ENCODE data around the gene VWF. TPM values are rescaled to one million over a fixed set of nuclear protein-coding genes. Genes with fewer than 3 reads are reported as not detected.

The VWF gene
- total and polyA plus RNA-seq, 10 of the 15 experiments (the other 5 are each of a cell fraction or from before 2014, with no cell fraction given): 0.08 to 0.23 TPM; not detected in 8

GRCh38 chr12:5944688-5945070 is 179.8 kb downstream of the VWF start (continued):
- TF ChIP-seq MEF2A (IDR thresholded peaks at IDR 0.05; ENCODE audit: insufficient read depth, low read depth, low read length): no peak
- TF ChIP-seq PKNOX1 (IDR thresholded peaks at IDR 0.05): no peak

DNA sequence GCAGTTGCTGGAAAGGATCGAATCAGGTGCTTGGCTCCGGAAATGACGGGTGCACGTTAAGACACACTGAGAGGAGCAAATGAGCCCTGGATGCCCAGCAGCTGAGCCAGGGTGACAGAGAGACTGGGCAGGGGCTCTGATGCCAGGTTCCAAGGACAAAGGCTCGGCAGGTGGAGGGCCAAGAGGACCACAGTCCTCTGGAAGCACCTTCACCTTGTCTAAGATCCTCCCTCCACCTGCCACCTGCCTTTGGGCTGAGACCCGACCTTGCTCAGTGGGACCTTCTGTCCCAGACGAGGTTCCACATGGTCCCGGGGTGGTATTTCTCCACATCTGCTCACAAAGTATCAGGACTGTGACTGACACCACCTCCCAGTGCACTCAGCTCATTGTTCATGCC is 180.4 kb downstream of the VWF start:
- Histone ChIP-seq H3K27me3 (replicated peaks in 1 of 2; ENCODE audit: control insufficient read depth in 2 of 2, insufficient read depth in 2 of 2, low read length in 1 of 2) (peaks cover 11 to 16% of the 10 kb centered on the region in 2 experiments), H3K79me2 (ENCODE audit: control insufficient read depth, insufficient read depth, low read length) (no peaks in the 10 kb centered on the region), H4K20me1 (ENCODE audit: control insufficient read depth, insufficient read depth) (no peaks in the 10 kb centered on the region), H2AFZ (ENCODE audit: control insufficient read depth, low read depth, low read length) (no peak overlapping the region), H3K9ac (ENCODE audit: control insufficient read depth, insufficient read depth, low read length) (no peak overlapping the region), H3K4me2 (ENCODE audit: control insufficient read depth, insufficient read depth) (no peak overlapping the region), H3K4me3 (no peak overlapping the region), H3K27ac (ENCODE audit: control insufficient read depth, insufficient read depth) (no peak overlapping the region), H3K4me1 (ENCODE audit: control insufficient read depth, insufficient read depth, low read length) (no peaks in the 10 kb centered on the region), H3K36me3 (ENCODE audit: control insufficient read depth in 2 of 2, insufficient read depth in 2 of 2, low read length in 1 of 2) (no peaks in the 10 kb centered on the region), H3K9me3 (replicated peaks; ENCODE audit: control insufficient read depth, insufficient read depth, low read length) (no peaks in the 10 kb centered on the region)
- no peak for FAIRE-seq
- intact Hi-C loops (cut with micrococcal nuclease; ENCODE audit: unreplicated experiment) (no loop called here), in situ Hi-C loops (cut with MboI) (no loop called here)
- ChIA-PET CTCF (no interaction called here), SMC1A (ENCODE audit: uncharacterized antibody, unreplicated experiment) (no interaction called here), POLR2A (no interaction called here), RAD21 (ENCODE audit: unreplicated experiment) (no interaction called here)
- DNase-seq (ENCODE audit: low read depth, low spot score): no peak
- BruUV-seq (replicated peaks): no TSS peak
- TF ChIP-seq CEBPB (IDR thresholded peaks at IDR 0.05; ENCODE audit: borderline replicate concordance in 1 of 2, low read depth in 2 of 2, low read length in 2 of 2): no peak
- no peak for TF ChIP-seq CREB1 (IDR thresholded peaks at IDR 0.05; ENCODE audit: low read depth)
- no peak for TF ChIP-seq USF2 (IDR thresholded peaks at IDR 0.05; ENCODE audit: borderline replicate concordance, low read depth, low read length)
- TF ChIP-seq, protein P1, sequence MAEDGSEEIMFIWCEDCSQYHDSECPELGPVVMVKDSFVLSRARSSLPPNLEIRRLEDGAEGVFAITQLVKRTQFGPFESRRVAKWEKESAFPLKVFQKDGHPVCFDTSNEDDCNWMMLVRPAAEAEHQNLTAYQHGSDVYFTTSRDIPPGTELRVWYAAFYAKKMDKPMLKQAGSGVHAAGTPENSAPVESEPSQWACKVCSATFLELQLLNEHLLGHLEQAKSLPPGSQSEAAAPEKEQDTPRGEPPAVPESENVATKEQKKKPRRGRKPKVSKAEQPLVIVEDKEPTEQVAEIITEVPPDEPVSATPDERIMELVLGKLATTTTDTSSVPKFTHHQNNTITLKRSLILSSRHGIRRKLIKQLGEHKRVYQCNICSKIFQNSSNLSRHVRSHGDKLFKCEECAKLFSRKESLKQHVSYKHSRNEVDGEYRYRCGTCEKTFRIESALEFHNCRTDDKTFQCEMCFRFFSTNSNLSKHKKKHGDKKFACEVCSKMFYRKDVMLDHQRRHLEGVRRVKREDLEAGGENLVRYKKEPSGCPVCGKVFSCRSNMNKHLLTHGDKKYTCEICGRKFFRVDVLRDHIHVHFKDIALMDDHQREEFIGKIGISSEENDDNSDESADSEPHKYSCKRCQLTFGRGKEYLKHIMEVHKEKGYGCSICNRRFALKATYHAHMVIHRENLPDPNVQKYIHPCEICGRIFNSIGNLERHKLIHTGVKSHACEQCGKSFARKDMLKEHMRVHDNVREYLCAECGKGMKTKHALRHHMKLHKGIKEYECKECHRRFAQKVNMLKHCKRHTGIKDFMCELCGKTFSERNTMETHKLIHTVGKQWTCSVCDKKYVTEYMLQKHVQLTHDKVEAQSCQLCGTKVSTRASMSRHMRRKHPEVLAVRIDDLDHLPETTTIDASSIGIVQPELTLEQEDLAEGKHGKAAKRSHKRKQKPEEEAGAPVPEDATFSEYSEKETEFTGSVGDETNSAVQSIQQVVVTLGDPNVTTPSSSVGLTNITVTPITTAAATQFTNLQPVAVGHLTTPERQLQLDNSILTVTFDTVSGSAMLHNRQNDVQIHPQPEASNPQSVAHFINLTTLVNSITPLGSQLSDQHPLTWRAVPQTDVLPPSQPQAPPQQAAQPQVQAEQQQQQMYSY (CRISPR knock-in tag; IDR thresholded peaks at IDR 0.05): no peak
- no peak for TF ChIP-seq CBFB (IDR thresholded peaks at IDR 0.05; ENCODE audit: low read depth)
- no peak for TF ChIP-seq RCOR1 (conservative IDR thresholded peaks at IDR 0.05; ENCODE audit: low read depth, low read length)
- 48% methylated on average over 8 of the region's 8 CpGs for WGBS (ENCODE audit: insufficient coverage, insufficient replicate concordance, low lambda C conversion rate, missing lambda C conversion rate)
- ATAC-seq: no peak
